ENCODE results near the gene RTN4IP1. TPM values are rescaled to one million over a fixed set of nuclear protein-coding genes. Genes with fewer than 3 reads are reported as not detected.

The RTN4IP1 gene
- total and polyA plus RNA-seq, 2 of the 13 experiments (the other 11 are each of a cell fraction or from before 2014, with no cell fraction given) = 5.5 to 17.2 TPM

- Histone ChIP-seq H2AFZ (ENCODE audit: low read length) (no peak overlapping the region), H3K79me2 (ENCODE audit: insufficient read depth, low read length) (no peaks in the 10 kb centered on the region), H3K9me3 (ENCODE audit: low read length) (peaks cover 10% of the 10 kb centered on the region), H3K4me1 (ENCODE audit: insufficient read depth, low read length) (peaks cover 59% of the 10 kb centered on the region), H4K20me1 (ENCODE audit: insufficient read depth, low read length) (no peaks in the 10 kb centered on the region), H3K9ac (ENCODE audit: insufficient read depth, low read depth, low read length) (no peak overlapping the region), H3K27ac (ENCODE audit: extremely low read length, insufficient read depth, low read length) (no peak overlapping the region), H3K36me3 (replicated peaks in 1 of 2; ENCODE audit: control insufficient read depth in 1 of 2, insufficient read depth in 2 of 2, low read length in 2 of 2) (no peaks in the 10 kb centered on the region), H3K4me2 (ENCODE audit: low read depth, low read length) (no peak overlapping the region), H3K27me3 (ENCODE audit: control insufficient read depth in 1 of 2, insufficient read depth in 2 of 2, low read length in 2 of 2) (no peaks in the 10 kb centered on the region), H3K4me3 (replicated peaks in 1 of 3; ENCODE audit: insufficient read depth in 1 of 3, low read depth in 2 of 3, low read length in 3 of 3) (no peak overlapping the region)
- ChIA-PET CTCF (ENCODE audit: low intra/inter-chr PET ratio, low total read pairs) (no interaction called here), POLR2A (no interaction called here)
- DNase-seq (ENCODE audit: low spot score) (no peak), FAIRE-seq (no peak), ATAC-seq (no peak)
- no peak for TF ChIP-seq KDM5B (CRISPR knock-in tag; IDR thresholded peaks at IDR 0.05; ENCODE audit: borderline replicate concordance)
- TF ChIP-seq ZNF354B (CRISPR knock-in tag; IDR thresholded peaks at IDR 0.05) = no peak
- TF ChIP-seq HIVEP1 (CRISPR knock-in tag; IDR thresholded peaks at IDR 0.05) = no peak
- TF ChIP-seq RNF2 (conservative IDR thresholded peaks at IDR 0.05; ENCODE audit: low read depth) = no peak
- TF ChIP-seq ZNF878 (CRISPR knock-in tag; IDR thresholded peaks at IDR 0.05) = no peak
- TF ChIP-seq ETV5 (CRISPR knock-in tag; IDR thresholded peaks at IDR 0.05; ENCODE audit: borderline replicate concordance) = no peak
- in situ Hi-C loops (cut with HindIII; ENCODE audit: extremely low pct_ligation_motif_present, low pct_unique_long_range_greater_than_20kb) (no loop called here), intact Hi-C loops (cut with micrococcal nuclease; ENCODE audit: unreplicated experiment) (no loop called here)
- BruUV-seq (replicated peaks) = no TSS peak
- 93% methylated on average over 3 of the region's 3 CpGs for WGBS (ENCODE audit: low lambda C conversion rate)
Observed at GRCh38 chr6:106618324-106618723, 11.0 kb downstream of the RTN4IP1 start.

DNA sequence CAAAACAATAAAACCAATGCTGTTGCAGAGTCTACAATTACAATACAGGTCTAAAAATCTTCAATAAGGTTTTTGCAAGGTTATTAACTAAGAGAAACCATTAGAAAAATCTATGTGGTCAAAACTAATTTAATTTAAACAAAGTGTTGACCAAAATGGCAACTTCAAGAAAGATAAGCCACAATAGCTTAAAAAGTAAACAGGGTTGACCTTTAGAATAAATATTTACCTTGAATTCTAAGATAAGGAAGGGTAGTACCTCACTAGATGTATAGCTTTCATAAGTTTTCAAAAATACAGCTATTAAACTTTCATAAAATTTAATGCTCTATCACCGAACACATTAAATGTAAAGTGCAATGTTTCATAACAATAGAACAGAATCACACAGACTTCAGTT is 11.4 kb downstream of the RTN4IP1 start:
- in situ Hi-C loops (cut with HindIII; ENCODE audit: extremely low pct_ligation_motif_present, low pct_unique_long_range_greater_than_20kb) = no loop called here
- TF ChIP-seq FOXA3 (CRISPR knock-in tag; IDR thresholded peaks at IDR 0.05) (peak; percentile 54; the same call in 1 of the 2 replicates), RARA (CRISPR knock-in tag; IDR thresholded peaks at IDR 0.05) (peak; percentile 57; the same call in 1 of the 2 replicates), SMAD1 (CRISPR knock-in tag; IDR thresholded peaks at IDR 0.05; ENCODE audit: borderline replicate concordance, low read depth) (no peak), BCL6 (CRISPR knock-in tag; IDR thresholded peaks at IDR 0.05) (0 out of 2 replicates have a peak, but pooled peaks have one; percentile 13), FOXA1 (IDR thresholded peaks at IDR 0.05) (no peak), FOXA1 (CRISPR knock-in tag; IDR thresholded peaks at IDR 0.05) (peak; percentile 53), RELA (CRISPR knock-in tag; IDR thresholded peaks at IDR 0.05) (no peak), NR2F6 (IDR thresholded peaks at IDR 0.05) (peak; percentile 57; the same call in 1 of the 2 replicates), NR2F6 (CRISPR knock-in tag; IDR thresholded peaks at IDR 0.05) (0 out of 2 replicates have a peak, but pooled peaks have one; percentile 35), NKX3-1 (CRISPR knock-in tag; IDR thresholded peaks at IDR 0.05) (no peak), TOPORS (CRISPR knock-in tag; IDR thresholded peaks at IDR 0.05) (no peak), FOXP1 (IDR thresholded peaks at IDR 0.05) (no peak), FOXP1 (CRISPR knock-in tag; IDR thresholded peaks at IDR 0.05) (0 out of 2 replicates have a peak, but pooled peaks have one; percentile 8), AGO2 (optimal IDR thresholded peaks at IDR 0.05; ENCODE audit: low read depth, low read length) (no peak), ZNF18 (CRISPR knock-in tag; IDR thresholded peaks at IDR 0.05; ENCODE audit: insufficient replicate concordance) (no peak), SOX13 (IDR thresholded peaks at IDR 0.05) (no peak), SOX13 (CRISPR knock-in tag; conservative IDR thresholded peaks at IDR 0.05 in 1 of 2, IDR thresholded peaks at IDR 0.05 in 1 of 2) (0 out of 4 replicates have a peak, but pooled peaks of 1 of the 2 experiments have one; percentile 22)

More for the DNA sequence above, 11.4 kb downstream of the RTN4IP1 start:
- Histone ChIP-seq H3K4me2 (ENCODE audit: low read depth, low read length) (no peak overlapping the region), H3K27ac (ENCODE audit: extremely low read length, insufficient read depth, low read length) (no peak overlapping the region), H3K27me3 (ENCODE audit: control insufficient read depth in 1 of 2, insufficient read depth in 2 of 2, low read length in 2 of 2) (no peaks in the 10 kb centered on the region), H3K4me1 (ENCODE audit: insufficient read depth, low read length) (peaks cover 58% of the 10 kb centered on the region), H3K9ac (ENCODE audit: insufficient read depth, low read depth, low read length) (no peak overlapping the region), H4K20me1 (ENCODE audit: insufficient read depth, low read length) (no peaks in the 10 kb centered on the region), H3K9me3 (ENCODE audit: low read length) (peaks cover 6% of the 10 kb centered on the region), H3K4me3 (replicated peaks in 1 of 3; ENCODE audit: insufficient read depth in 1 of 3, low read depth in 2 of 3, low read length in 3 of 3) (no peak overlapping the region), H3K36me3 (replicated peaks in 1 of 2; ENCODE audit: control insufficient read depth in 1 of 2, insufficient read depth in 2 of 2, low read length in 2 of 2) (no peaks in the 10 kb centered on the region; a peak in 1 of 5 replicates), H3K79me2 (ENCODE audit: insufficient read depth, low read length) (no peaks in the 10 kb centered on the region), H2AFZ (ENCODE audit: low read length) (no peak overlapping the region)
- no peak for DNase-seq (ENCODE audit: low spot score)
- no peak for FAIRE-seq
- WGBS (ENCODE audit: low lambda C conversion rate) = 94% methylated on average over 1 of the region's 1 CpG
- BruUV-seq (replicated peaks) = no TSS peak
- POLR2A ChIA-PET = no interaction called here
- ATAC-seq = no peak
- intact Hi-C loops (cut with micrococcal nuclease; ENCODE audit: unreplicated experiment) = no loop called here
- CTCF ChIA-PET (ENCODE audit: low intra/inter-chr PET ratio, low total read pairs) = no interaction called here

Data from HepG2 (cell line).